ENCODE measurements around the gene CYFIP1. TPM values are rescaled to one million over a fixed set of nuclear protein-coding genes. Genes with fewer than 3 reads are reported as not detected.

The CYFIP1 gene
- total and polyA plus RNA-seq, 2 donors from 2014 or later, result 32.3 to 143 TPM

- DNase-seq, result no peak
- peaks cover 0 to 17% (median 6%) of the 10 kb centered on the region in 3 donors for H3K4me1 ChIP-seq (ENCODE audit: control insufficient read depth in 2 of 3, insufficient read depth in 2 of 3, low read depth in 1 of 3, low read length in 3 of 3)
- FAIRE-seq, result no peak
- H3K9ac ChIP-seq (ENCODE audit: low read length in 3 of 3), result no peak overlapping the region
- no peaks in the 10 kb centered on the region for H3K9me3 ChIP-seq (ENCODE audit: control insufficient read depth in 2 of 3, insufficient read depth in 1 of 3, low read length in 3 of 3)
- no peak overlapping the region for H3K27ac ChIP-seq (ENCODE audit: low read depth in 2 of 2, low read length in 2 of 2)
- no peak overlapping the region for H3K4me3 ChIP-seq (ENCODE audit: low read length in 3 of 3)
- peak; percentile 2 for TF ChIP-seq CTCF (IDR thresholded peaks at IDR 0.05; ENCODE audit: borderline replicate concordance, extremely low read depth, insufficient read depth)
- intact Hi-C loops (cut with DNase I), result loop anchor here (10.0 kb wide), 1 partner anchor 80 kb away; the partner anchor contains the start of gene TUBGCP5
- H3K27me3 ChIP-seq (ENCODE audit: control insufficient read depth, insufficient read depth, low read length), result no peaks in the 10 kb centered on the region
- no peaks in the 10 kb centered on the region for H3K36me3 ChIP-seq (ENCODE audit: control insufficient read depth in 2 of 3, insufficient read depth in 3 of 3, low read length in 3 of 3)
These were observed 25.2 kb downstream of the CYFIP1 start for GRCh38 chr15:22954798-22955543.

DNA sequence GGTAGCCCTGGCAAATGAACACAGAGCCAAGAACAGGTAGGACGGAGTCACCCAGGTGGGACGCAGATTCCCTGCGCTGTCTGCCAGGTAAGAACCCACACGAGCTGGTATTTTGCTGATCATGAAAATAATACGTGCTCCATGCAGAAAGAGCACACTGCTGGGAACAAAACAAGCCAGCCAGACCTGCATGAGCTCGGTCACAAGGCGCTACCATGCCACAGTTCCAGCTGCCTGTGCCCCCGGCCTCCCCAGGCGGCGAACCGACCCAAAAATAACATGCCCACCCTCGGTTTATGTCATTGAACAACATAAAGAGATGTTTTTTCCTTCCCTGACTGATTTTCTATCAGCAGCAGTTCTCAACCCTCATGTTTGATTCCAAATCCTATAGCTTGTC lies 25.8 kb downstream of the CYFIP1 start:
- Histone ChIP-seq H3K9me3 (ENCODE audit: control insufficient read depth in 2 of 3, insufficient read depth in 1 of 3, low read length in 3 of 3) (no peaks in the 10 kb centered on the region), H3K4me1 (ENCODE audit: control insufficient read depth in 2 of 3, insufficient read depth in 2 of 3, low read depth in 1 of 3, low read length in 3 of 3) (peaks cover 0 to 11% (median 6%) of the 10 kb centered on the region in 3 donors), H3K36me3 (ENCODE audit: control insufficient read depth in 2 of 3, insufficient read depth in 3 of 3, low read length in 3 of 3) (no peaks in the 10 kb centered on the region), H3K27ac (ENCODE audit: low read depth in 2 of 2, low read length in 2 of 2) (no peak overlapping the region), H3K4me3 (ENCODE audit: low read length in 3 of 3) (no peak overlapping the region), H3K9ac (ENCODE audit: low read length in 3 of 3) (no peak overlapping the region), H3K27me3 (ENCODE audit: control insufficient read depth, insufficient read depth, low read length) (no peaks in the 10 kb centered on the region)
- no peak for TF ChIP-seq CTCF (IDR thresholded peaks at IDR 0.05; ENCODE audit: borderline replicate concordance, extremely low read depth, insufficient read depth)
- FAIRE-seq, result no peak
- intact Hi-C loops (cut with DNase I), result loop anchor here (10.0 kb wide), 1 partner anchor 80 kb away; the partner anchor contains the start of gene TUBGCP5
- DNase-seq, result no peak

GRCh38 chr15:22952796-22953579 lies 27.2 kb downstream of the CYFIP1 start:
- FAIRE-seq (no peak), DNase-seq (no peak)
- Histone ChIP-seq H3K4me3 (ENCODE audit: low read length in 3 of 3) (no peak overlapping the region), H3K27ac (ENCODE audit: low read depth in 2 of 2, low read length in 2 of 2) (no peak overlapping the region), H3K9ac (ENCODE audit: low read length in 3 of 3) (no peak overlapping the region), H3K36me3 (ENCODE audit: control insufficient read depth in 2 of 3, insufficient read depth in 3 of 3, low read length in 3 of 3) (no peaks in the 10 kb centered on the region), H3K4me1 (ENCODE audit: control insufficient read depth in 2 of 3, insufficient read depth in 2 of 3, low read depth in 1 of 3, low read length in 3 of 3) (peaks cover 0 to 12% (median 6%) of the 10 kb centered on the region in 3 donors), H3K9me3 (ENCODE audit: control insufficient read depth in 2 of 3, insufficient read depth in 1 of 3, low read length in 3 of 3) (no peaks in the 10 kb centered on the region), H3K27me3 (ENCODE audit: control insufficient read depth, insufficient read depth, low read length) (no peaks in the 10 kb centered on the region)
- no peak for TF ChIP-seq CTCF (IDR thresholded peaks at IDR 0.05; ENCODE audit: borderline replicate concordance, extremely low read depth, insufficient read depth)
- intact Hi-C loops (cut with DNase I), result loop anchor here (10.0 kb wide), 1 partner anchor 82 kb away; the partner anchor contains the start of gene TUBGCP5
